Measurements from ENCODE around the gene UQCR11. TPM values are rescaled to one million over a fixed set of nuclear protein-coding genes. Genes with fewer than 3 reads are reported as not detected.

UQCR11 gene
- total and polyA plus RNA-seq, 2 of the 4 experiments (the other 2 are of a cell fraction) = 29.2 to 177 TPM

GRCh38 chr19:1629256-1629808, 24.1 kb upstream of the UQCR11 start:
- peaks cover 19% of the 10 kb centered on the region for H4K20me1 ChIP-seq (ENCODE audit: insufficient read depth, low read length)
- POLR2A ChIA-PET (ENCODE audit: unreplicated experiment) = no interaction called here
- dilution Hi-C loops (cut with HindIII; ENCODE audit: low sequenced_read_pairs, unreplicated experiment) = no loop called here

More at GRCh38 chr19:1629256-1629808, 24.1 kb upstream of the UQCR11 start:
- no peak overlapping the region for H3K14ac ChIP-seq (replicated peaks; ENCODE audit: low read depth, low read length)
- H2BK20ac ChIP-seq (ENCODE audit: low read depth, low read length) = no peak overlapping the region
- H4K8ac ChIP-seq (ENCODE audit: low read depth in 2 of 2, low read length in 2 of 2) = no peak overlapping the region
- no peak overlapping the region for H2BK15ac ChIP-seq (ENCODE audit: low read depth, low read length)
- H3K36me3 ChIP-seq (ENCODE audit: control insufficient read depth, insufficient read depth, low read length) = peaks cover 45% of the 10 kb centered on the region
- 96% methylated on average over 12 of the region's 24 CpGs; no CpG with 5 or more reads in 1 of the 2 experiments for WGBS, 2 experiments (ENCODE audit: extremely low coverage in 2 of 2, insufficient read length in 1 of 2)
- no TSS peak for BruUV-seq (replicated peaks)
- no peak overlapping the region for H3K18ac ChIP-seq (ENCODE audit: low read depth, low read length)
- H3K9me3 ChIP-seq (ENCODE audit: control insufficient read depth, insufficient read depth, low read length) = no peaks in the 10 kb centered on the region
- DNase-seq = no peak
- H3K4me1 ChIP-seq (ENCODE audit: control insufficient read depth, insufficient read depth, low read length) = no peaks in the 10 kb centered on the region
- H3K79me1 ChIP-seq (ENCODE audit: low read depth in 1 of 2, low read length in 2 of 2) = peaks cover 0 to 28% of the 10 kb centered on the region in 2 experiments; a peak in 2 of 4 replicates
- H3K27ac ChIP-seq (ENCODE audit: insufficient read depth, low read length) = no peak overlapping the region
- H3K56ac ChIP-seq (ENCODE audit: extremely low read depth, insufficient read depth, low read length) = no peak overlapping the region
- ATAC-seq (ENCODE audit: low read depth) = no peak
- CTCF ChIA-PET = no interaction called here
- no peak overlapping the region for H4K91ac ChIP-seq (ENCODE audit: insufficient read depth, low read depth, low read length)
- in situ Hi-C loops (cut with MboI; ENCODE audit: low sequenced_read_pairs) = no loop called here
- no peak overlapping the region for H2AK5ac ChIP-seq (ENCODE audit: low read depth, low read length)
- H3K23ac ChIP-seq (ENCODE audit: low read depth, low read length) = no peak overlapping the region
- no peak overlapping the region for H3K9ac ChIP-seq (ENCODE audit: low read depth, low read length)
- H2AFZ ChIP-seq (replicated peaks; ENCODE audit: low read length, poor library complexity) = no peak overlapping the region
- no peak overlapping the region for H3K4me2 ChIP-seq (ENCODE audit: low read depth, low read length)
- H3K4ac ChIP-seq (ENCODE audit: low read depth, low read length) = no peak overlapping the region
- no peak overlapping the region for H2BK5ac ChIP-seq (ENCODE audit: low read depth, low read length, poor library complexity, severe bottlenecking)
- no peaks in the 10 kb centered on the region for H3K9me1 ChIP-seq (ENCODE audit: insufficient read depth, low read length)
- no peak overlapping the region for H3K4me3 ChIP-seq (ENCODE audit: insufficient read depth, low read depth, low read length)
- TF ChIP-seq CTCF (conservative IDR thresholded peaks at IDR 0.05; ENCODE audit: low read depth, low read length) (no peak), NFE2L2 (IDR thresholded peaks at IDR 0.05; ENCODE audit: low read depth, low read length) (no peak)
- TF ChIP-seq, protein P1, sequence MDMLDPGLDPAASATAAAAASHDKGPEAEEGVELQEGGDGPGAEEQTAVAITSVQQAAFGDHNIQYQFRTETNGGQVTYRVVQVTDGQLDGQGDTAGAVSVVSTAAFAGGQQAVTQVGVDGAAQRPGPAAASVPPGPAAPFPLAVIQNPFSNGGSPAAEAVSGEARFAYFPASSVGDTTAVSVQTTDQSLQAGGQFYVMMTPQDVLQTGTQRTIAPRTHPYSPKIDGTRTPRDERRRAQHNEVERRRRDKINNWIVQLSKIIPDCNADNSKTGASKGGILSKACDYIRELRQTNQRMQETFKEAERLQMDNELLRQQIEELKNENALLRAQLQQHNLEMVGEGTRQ (IDR thresholded peaks at IDR 0.05; ENCODE audit: low read depth, low read length) = no peak
- no peak overlapping the region for H4K5ac ChIP-seq (ENCODE audit: low read depth, low read length)
- H2BK120ac ChIP-seq (ENCODE audit: low read depth, low read length) = no peak overlapping the region
- intact Hi-C loops (cut with micrococcal nuclease) = no loop called here
- no peak overlapping the region for H2AK9ac ChIP-seq (replicated peaks; ENCODE audit: low read depth, low read length, poor library complexity)
- H3K27me3 ChIP-seq (ENCODE audit: control insufficient read depth, insufficient read depth, low read length) = no peaks in the 10 kb centered on the region

All from IMR-90 (cell line).